Inflammatory macrophage (primary cell): ENCODE results near the gene EXPH5.
A peak's percentile ranks its signal among the peaks of the same experiment; 100 is the strongest.
"Not testable (repeated sequence)": the region's sequence is repeated elsewhere in the genome, so short reads cannot be mapped to it uniquely, and the experiment has no call there.

Experiments used
- DNase-seq, 2 donors: peaks; one replicate each; pipeline ENCODE4 v3.0.0-alpha.2; 2020 to 2022
- total RNA-seq, 18 experiments: gene quantifications; one replicate each; lab custom pipeline; 2026; ENCODE audit warnings: mixed read lengths in 6 of 18, inconsistent platforms in 2 of 18; lab: John Stamatoyannopoulos, UW

Gene EXPH5
- total RNA-seq: 0.04 to 0.72 (median 0.20) reads per million in 18 experiments

GRCh38 chr11:108593214-108593922, at the start of gene EXPH5:
Gene EXPH5 (minus strand): TSS chr11:108593768. CDS start chr11:108593536, 232 bp downstream.
- DNase-seq: peak; percentile 68 to 70

- not testable (repeated sequence) for DNase-seq
Observed at GRCh38 chr11:108641752-108642151, 48.2 kb upstream of the EXPH5 start.

GRCh38 chr11:108639146-108639545, 45.6 kb upstream of the EXPH5 start:
- DNase-seq: no peak

GRCh38 chr11:108636222-108636621, 42.7 kb upstream of the EXPH5 start:
- DNase-seq: no peak

- no peak for DNase-seq
Observed at GRCh38 chr11:108635106-108635505, 41.5 kb upstream of the EXPH5 start.

- no peak for DNase-seq
Observed at GRCh38 chr11:108632041-108632704, 38.6 kb upstream of the EXPH5 start.

GRCh38 chr11:108629274-108629673, 35.7 kb upstream of the EXPH5 start:
- DNase-seq: no peak

- no peak for DNase-seq
Observed at GRCh38 chr11:108628812-108629211, 35.2 kb upstream of the EXPH5 start.

GRCh38 chr11:108628326-108628725, 34.8 kb upstream of the EXPH5 start:
- DNase-seq: no peak

- no peak for DNase-seq
Observed at GRCh38 chr11:108624196-108624925, 30.8 kb upstream of the EXPH5 start.

- DNase-seq: peak; percentile 3 to 29
Observed at GRCh38 chr11:108622341-108622740, 28.8 kb upstream of the EXPH5 start.

- no peak for DNase-seq
Observed at GRCh38 chr11:108620958-108621772, 27.6 kb upstream of the EXPH5 start.

- no peak for DNase-seq
Observed at GRCh38 chr11:108618529-108618928, 25.0 kb upstream of the EXPH5 start.

- DNase-seq: no peak
Observed at GRCh38 chr11:108617055-108617454, 23.5 kb upstream of the EXPH5 start.

GRCh38 chr11:108616549-108616948, 23.0 kb upstream of the EXPH5 start:
- DNase-seq: no peak

GRCh38 chr11:108614086-108614485, 20.5 kb upstream of the EXPH5 start:
- DNase-seq: no peak

GRCh38 chr11:108609682-108610081, 16.1 kb upstream of the EXPH5 start:
- no peak for DNase-seq

GRCh38 chr11:108608548-108608947, 15.0 kb upstream of the EXPH5 start:
- no peak for DNase-seq

GRCh38 chr11:108606495-108607160, 13.1 kb upstream of the EXPH5 start:
- no peak for DNase-seq

GRCh38 chr11:108606070-108606469, 12.5 kb upstream of the EXPH5 start:
- DNase-seq: no peak

GRCh38 chr11:108602818-108603217, 9.2 kb upstream of the EXPH5 start:
- not testable (repeated sequence) for DNase-seq

GRCh38 chr11:108601150-108601549, 7.6 kb upstream of the EXPH5 start:
- no peak for DNase-seq
